ENCODE measurements around the gene MFN2.
"Not testable (repeated sequence)": the region's sequence is repeated elsewhere in the genome, so short reads cannot be mapped to it uniquely, and the experiment has no call there.

Gene MFN2

DNA sequence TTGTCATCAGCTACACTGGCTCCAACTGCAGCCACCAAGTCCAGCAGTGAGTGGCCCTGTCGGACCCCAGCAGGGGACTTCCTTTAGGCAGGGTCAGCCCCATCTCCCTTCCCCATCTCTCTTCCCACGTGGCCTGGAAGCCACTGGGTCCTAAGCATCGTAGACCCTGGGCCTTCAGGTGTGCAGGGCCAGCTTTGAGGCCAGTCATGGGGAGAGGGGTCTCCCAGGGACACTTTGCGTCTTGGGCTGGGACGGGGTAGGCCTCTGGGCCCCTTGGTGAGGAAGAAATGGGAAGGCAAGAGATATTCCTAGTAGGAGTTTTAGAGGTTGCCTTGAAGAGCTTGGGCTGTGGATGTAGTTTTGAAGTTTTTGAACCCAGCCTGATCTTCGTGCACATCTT lies 27.0 kb downstream of the MFN2 start:
- H3K9me3 ChIP-seq (ENCODE audit: control insufficient read depth, low read length), result no peaks in the 10 kb centered on the region
- H3K4me1 ChIP-seq (ENCODE audit: control insufficient read depth, insufficient read depth, low read length, poor library complexity, severe bottlenecking), result no peaks in the 10 kb centered on the region
- H3K36me3 ChIP-seq (ENCODE audit: control insufficient read depth, insufficient read depth, low read length), result peaks cover 78% of the 10 kb centered on the region
- DNase-seq, result no peak
- no peaks in the 10 kb centered on the region for H3K27me3 ChIP-seq (replicated peaks; ENCODE audit: control insufficient read depth, insufficient read depth, low read length, poor library complexity, severe bottlenecking)
- H3K27ac ChIP-seq (ENCODE audit: insufficient read depth, low read length, poor library complexity, severe bottlenecking), result no peak overlapping the region
- H3K4me3 ChIP-seq (ENCODE audit: insufficient read depth, low read depth, low read length, poor library complexity, severe bottlenecking), result no peak overlapping the region

- not testable (repeated sequence) for H3K27ac ChIP-seq (ENCODE audit: insufficient read depth, low read length, poor library complexity, severe bottlenecking); H3K4me1 ChIP-seq (ENCODE audit: control insufficient read depth, insufficient read depth, low read length, poor library complexity, severe bottlenecking); H3K4me3 ChIP-seq (ENCODE audit: insufficient read depth, low read depth, low read length, poor library complexity, severe bottlenecking); DNase-seq; H3K27me3 ChIP-seq (replicated peaks; ENCODE audit: control insufficient read depth, insufficient read depth, low read length, poor library complexity, severe bottlenecking); H3K9me3 ChIP-seq (ENCODE audit: control insufficient read depth, low read length)
- peaks cover 72% of the 10 kb centered on the region for H3K36me3 ChIP-seq (ENCODE audit: control insufficient read depth, insufficient read depth, low read length)
These were observed 28.1 kb downstream of the MFN2 start for GRCh38 chr1:12008355-12008754.

GRCh38 chr1:12009318-12009947 lies 29.2 kb downstream of the MFN2 start:
- H3K27me3 ChIP-seq (replicated peaks; ENCODE audit: control insufficient read depth, insufficient read depth, low read length, poor library complexity, severe bottlenecking), result no peaks in the 10 kb centered on the region
- no peak for DNase-seq
- H3K4me1 ChIP-seq (ENCODE audit: control insufficient read depth, insufficient read depth, low read length, poor library complexity, severe bottlenecking), result no peaks in the 10 kb centered on the region
- no peak overlapping the region for H3K27ac ChIP-seq (ENCODE audit: insufficient read depth, low read length, poor library complexity, severe bottlenecking)
- no peak overlapping the region for H3K4me3 ChIP-seq (ENCODE audit: insufficient read depth, low read depth, low read length, poor library complexity, severe bottlenecking)
- H3K36me3 ChIP-seq (ENCODE audit: control insufficient read depth, insufficient read depth, low read length), result peaks cover 62% of the 10 kb centered on the region
- H3K9me3 ChIP-seq (ENCODE audit: control insufficient read depth, low read length), result no peaks in the 10 kb centered on the region

- no peak overlapping the region for H3K27ac ChIP-seq (ENCODE audit: insufficient read depth, low read length, poor library complexity, severe bottlenecking)
- no peak for DNase-seq
- peaks cover 47% of the 10 kb centered on the region for H3K36me3 ChIP-seq (ENCODE audit: control insufficient read depth, insufficient read depth, low read length)
- no peak overlapping the region for H3K4me3 ChIP-seq (ENCODE audit: insufficient read depth, low read depth, low read length, poor library complexity, severe bottlenecking)
- no peaks in the 10 kb centered on the region for H3K9me3 ChIP-seq (ENCODE audit: control insufficient read depth, low read length)
- no peaks in the 10 kb centered on the region for H3K4me1 ChIP-seq (ENCODE audit: control insufficient read depth, insufficient read depth, low read length, poor library complexity, severe bottlenecking)
- no peaks in the 10 kb centered on the region for H3K27me3 ChIP-seq (replicated peaks; ENCODE audit: control insufficient read depth, insufficient read depth, low read length, poor library complexity, severe bottlenecking)
These were observed 30.7 kb downstream of the MFN2 start for GRCh38 chr1:12010746-12011570.

DNA sequence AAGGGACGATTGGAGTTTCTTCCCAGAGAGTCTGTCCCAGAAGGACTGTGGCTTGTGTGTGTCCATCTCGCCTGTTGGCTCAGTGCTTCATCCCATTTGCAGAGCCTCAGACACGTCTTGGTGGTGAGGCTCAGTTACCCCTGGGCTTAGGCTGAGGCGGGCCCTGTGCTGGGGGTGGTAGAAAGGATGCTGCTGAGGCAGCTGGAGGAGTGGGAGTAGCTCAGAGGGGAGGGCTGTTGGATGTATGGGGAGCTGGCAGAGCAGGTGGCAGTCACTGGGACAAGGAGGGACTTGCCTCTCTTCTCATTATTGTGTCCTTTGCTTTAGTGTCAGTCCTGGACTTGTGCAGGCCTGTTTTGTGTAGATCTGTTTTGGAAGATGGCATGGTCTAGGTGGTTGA lies 31.8 kb downstream of the MFN2 start:
- Histone ChIP-seq H3K36me3 (ENCODE audit: control insufficient read depth, insufficient read depth, low read length) (peaks cover 37% of the 10 kb centered on the region), H3K27me3 (replicated peaks; ENCODE audit: control insufficient read depth, insufficient read depth, low read length, poor library complexity, severe bottlenecking) (no peaks in the 10 kb centered on the region), H3K27ac (ENCODE audit: insufficient read depth, low read length, poor library complexity, severe bottlenecking) (no peak overlapping the region), H3K4me3 (ENCODE audit: insufficient read depth, low read depth, low read length, poor library complexity, severe bottlenecking) (no peak overlapping the region), H3K9me3 (ENCODE audit: control insufficient read depth, low read length) (no peaks in the 10 kb centered on the region), H3K4me1 (ENCODE audit: control insufficient read depth, insufficient read depth, low read length, poor library complexity, severe bottlenecking) (no peaks in the 10 kb centered on the region)
- DNase-seq, result no peak

DNA sequence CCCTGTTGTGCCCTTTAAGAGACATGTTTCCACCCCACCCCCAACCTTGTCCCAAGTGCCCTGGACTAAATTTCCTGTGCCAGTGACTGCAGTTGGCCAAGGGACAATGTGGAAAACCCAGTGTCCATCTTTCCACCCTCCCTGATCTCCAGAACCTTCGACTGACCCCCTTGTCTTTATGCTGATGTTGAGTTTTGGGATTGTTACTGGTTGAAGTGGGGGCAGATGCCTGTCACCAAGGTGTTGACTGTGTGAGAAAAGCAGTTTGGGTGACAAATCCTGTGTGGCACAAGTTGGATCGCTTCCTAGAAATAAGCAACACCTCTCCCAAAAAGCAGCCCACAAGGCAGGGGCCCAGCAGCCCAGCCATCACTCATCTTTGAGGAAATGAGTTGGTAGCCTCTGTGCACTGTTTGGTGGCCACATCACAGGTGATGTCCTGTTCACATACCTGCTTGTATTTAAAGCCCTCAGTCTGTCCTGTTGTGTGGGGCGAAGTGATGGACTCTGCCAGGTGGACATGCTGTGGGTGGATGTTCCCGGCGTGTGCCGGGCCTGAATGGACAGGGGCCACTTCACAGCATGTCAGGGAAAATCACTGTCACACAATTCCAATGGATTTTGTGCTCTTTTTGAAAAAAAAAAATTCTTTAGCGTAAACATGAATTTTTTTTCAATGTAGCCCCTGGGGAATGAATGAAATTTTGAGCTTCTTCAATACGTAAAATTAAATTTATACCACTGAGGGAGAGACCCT lies 32.5 kb downstream of the MFN2 start:
- H3K27me3 ChIP-seq (replicated peaks; ENCODE audit: control insufficient read depth, insufficient read depth, low read length, poor library complexity, severe bottlenecking), result no peaks in the 10 kb centered on the region
- no peak overlapping the region for H3K27ac ChIP-seq (ENCODE audit: insufficient read depth, low read length, poor library complexity, severe bottlenecking)
- H3K4me1 ChIP-seq (ENCODE audit: control insufficient read depth, insufficient read depth, low read length, poor library complexity, severe bottlenecking), result no peaks in the 10 kb centered on the region
- peaks cover 31% of the 10 kb centered on the region for H3K36me3 ChIP-seq (ENCODE audit: control insufficient read depth, insufficient read depth, low read length)
- no peaks in the 10 kb centered on the region for H3K9me3 ChIP-seq (ENCODE audit: control insufficient read depth, low read length)
- no peak for DNase-seq
- no peak overlapping the region for H3K4me3 ChIP-seq (ENCODE audit: insufficient read depth, low read depth, low read length, poor library complexity, severe bottlenecking)

DNA sequence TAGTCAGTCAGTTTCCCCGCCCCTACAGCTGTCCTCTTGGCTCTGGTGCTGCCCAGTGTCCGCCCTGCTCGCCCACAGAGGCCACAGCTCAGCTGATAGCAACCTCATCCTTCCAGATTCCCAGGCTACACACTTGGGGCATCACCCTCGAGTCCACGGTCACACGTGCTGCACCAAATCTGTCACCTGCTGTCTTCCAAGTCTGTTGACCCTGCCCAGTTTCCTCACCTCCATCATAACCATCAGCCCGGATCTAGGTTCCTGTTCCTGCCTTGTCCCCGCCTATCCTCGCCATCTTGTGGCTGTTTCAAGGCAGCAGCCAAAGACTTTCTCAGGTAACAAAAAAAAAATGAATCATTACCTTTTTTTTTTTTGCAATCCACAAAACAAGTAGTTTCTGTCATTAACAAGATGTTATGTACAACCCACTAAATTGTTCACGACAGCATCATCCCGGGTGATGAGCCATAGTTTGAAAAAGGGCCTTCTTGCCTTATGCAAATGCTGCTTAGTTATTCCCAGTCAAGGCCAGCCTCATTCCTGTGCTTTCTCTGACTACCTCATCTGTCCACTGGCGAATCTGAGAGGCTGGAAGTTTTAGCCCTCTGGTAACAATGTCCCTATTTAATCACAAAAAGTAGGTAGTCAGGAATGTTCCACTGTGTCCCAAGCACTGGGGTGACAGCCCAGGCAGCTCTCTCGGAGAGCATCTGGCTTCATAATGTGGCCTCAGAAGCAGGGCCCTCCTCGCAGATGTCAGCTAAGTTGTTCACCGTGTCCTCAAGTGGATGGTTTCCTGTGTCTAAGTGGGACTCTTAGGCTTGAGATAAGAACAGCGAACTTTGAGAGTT lies 34.1 kb downstream of the MFN2 start:
- H3K9me3 ChIP-seq (ENCODE audit: control insufficient read depth, low read length), result no peaks in the 10 kb centered on the region
- H3K27me3 ChIP-seq (replicated peaks; ENCODE audit: control insufficient read depth, insufficient read depth, low read length, poor library complexity, severe bottlenecking), result no peaks in the 10 kb centered on the region
- DNase-seq, result no peak
- H3K36me3 ChIP-seq (ENCODE audit: control insufficient read depth, insufficient read depth, low read length), result peaks cover 28% of the 10 kb centered on the region
- no peaks in the 10 kb centered on the region for H3K4me1 ChIP-seq (ENCODE audit: control insufficient read depth, insufficient read depth, low read length, poor library complexity, severe bottlenecking)
- H3K27ac ChIP-seq (ENCODE audit: insufficient read depth, low read length, poor library complexity, severe bottlenecking), result no peak overlapping the region
- no peak overlapping the region for H3K4me3 ChIP-seq (ENCODE audit: insufficient read depth, low read depth, low read length, poor library complexity, severe bottlenecking)

DNA sequence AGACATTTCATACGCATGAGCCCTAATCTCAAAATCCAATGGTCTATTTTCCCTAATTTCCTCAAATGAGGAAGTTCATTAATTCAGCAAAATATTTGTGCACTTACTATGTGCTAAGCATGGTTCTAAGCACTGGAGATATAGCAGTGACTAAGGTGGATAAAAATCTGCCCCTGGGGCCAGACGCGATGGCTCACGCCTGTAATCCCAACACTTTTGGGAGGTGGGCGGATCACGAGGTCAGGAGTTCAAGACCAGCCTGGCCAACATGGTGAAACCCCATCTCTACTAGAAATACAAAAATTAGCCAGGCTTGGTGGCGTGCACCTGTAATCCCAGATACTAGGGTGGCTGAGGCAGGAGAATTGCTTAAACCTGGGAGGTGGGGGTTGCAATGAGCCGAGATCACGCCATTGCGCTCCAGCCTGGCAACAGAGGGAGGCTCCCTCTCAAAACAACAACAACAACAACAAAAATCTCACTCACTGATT lies 34.8 kb downstream of the MFN2 start:
- Histone ChIP-seq H3K9me3 (ENCODE audit: control insufficient read depth, low read length) (no peaks in the 10 kb centered on the region), H3K27ac (ENCODE audit: insufficient read depth, low read length, poor library complexity, severe bottlenecking) (no peak overlapping the region), H3K27me3 (replicated peaks; ENCODE audit: control insufficient read depth, insufficient read depth, low read length, poor library complexity, severe bottlenecking) (no peaks in the 10 kb centered on the region), H3K4me3 (ENCODE audit: insufficient read depth, low read depth, low read length, poor library complexity, severe bottlenecking) (no peak overlapping the region), H3K4me1 (ENCODE audit: control insufficient read depth, insufficient read depth, low read length, poor library complexity, severe bottlenecking) (peaks cover 4% of the 10 kb centered on the region), H3K36me3 (ENCODE audit: control insufficient read depth, insufficient read depth, low read length) (peaks cover 21% of the 10 kb centered on the region)
- DNase-seq, result no peak

DNA sequence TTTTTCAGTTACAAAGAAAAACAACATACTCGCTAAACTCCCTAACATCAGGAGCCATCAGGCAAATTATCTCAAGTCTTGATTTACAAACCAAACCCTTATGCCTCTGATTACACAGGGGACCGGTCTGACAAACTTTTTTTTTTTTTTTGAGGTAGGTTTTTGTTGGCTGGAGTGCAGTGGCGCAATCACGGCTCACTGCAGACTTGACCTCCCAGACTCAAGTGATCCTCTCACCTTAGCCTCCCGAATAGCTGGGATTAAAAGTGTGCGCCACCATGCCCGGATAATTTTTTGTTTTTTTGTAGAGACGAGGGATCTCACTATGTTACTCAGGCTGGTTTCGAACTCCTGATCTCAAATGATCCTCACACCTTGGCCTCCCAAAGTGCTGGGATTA lies 35.3 kb downstream of the MFN2 start:
- Histone ChIP-seq H3K27me3 (replicated peaks; ENCODE audit: control insufficient read depth, insufficient read depth, low read length, poor library complexity, severe bottlenecking) (no peaks in the 10 kb centered on the region), H3K4me3 (ENCODE audit: insufficient read depth, low read depth, low read length, poor library complexity, severe bottlenecking) (no peak overlapping the region), H3K36me3 (ENCODE audit: control insufficient read depth, insufficient read depth, low read length) (peaks cover 17% of the 10 kb centered on the region), H3K27ac (ENCODE audit: insufficient read depth, low read length, poor library complexity, severe bottlenecking) (no peak overlapping the region), H3K4me1 (ENCODE audit: control insufficient read depth, insufficient read depth, low read length, poor library complexity, severe bottlenecking) (peaks cover 8% of the 10 kb centered on the region), H3K9me3 (ENCODE audit: control insufficient read depth, low read length) (no peaks in the 10 kb centered on the region)
- no peak for DNase-seq

Data from effector memory CD4-positive, alpha-beta T cell (primary cell).